Measurements from ENCODE around the gene SLC29A4. TPM values are rescaled to one million over a fixed set of nuclear protein-coding genes. Genes with fewer than 3 reads are reported as not detected.
A peak's percentile ranks its signal among the peaks of the same experiment; 100 is the strongest.
"Not testable (repeated sequence)": the region's sequence is repeated elsewhere in the genome, so short reads cannot be mapped to it uniquely, and the experiment has no call there.

Gene SLC29A4
- total and polyA plus RNA-seq, 4 donors = 0.13 to 2.2 (median 0.69) TPM

DNA sequence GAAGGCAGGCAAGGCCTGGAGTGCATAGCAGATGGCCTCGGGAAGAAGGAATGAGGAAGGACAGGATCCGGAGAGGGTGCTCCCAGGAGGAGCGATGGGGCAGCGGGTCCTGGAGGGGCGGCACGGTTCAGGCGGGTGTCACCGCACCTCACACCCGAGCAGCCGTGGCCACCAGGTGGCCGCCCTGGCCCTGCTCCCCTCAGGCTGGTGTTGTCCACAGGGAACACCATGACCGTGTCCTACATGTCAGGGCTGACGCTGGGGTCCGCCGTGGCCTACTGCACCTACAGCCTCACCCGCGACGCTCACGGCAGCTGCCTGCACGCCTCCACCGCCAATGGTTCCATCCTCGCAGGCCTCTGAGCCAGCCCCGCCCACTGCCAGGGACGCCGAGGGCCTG, 19.8 kb downstream of the SLC29A4 start:
- DNase-seq = no peak
- no peak overlapping the region for H3K27ac ChIP-seq (ENCODE audit: low read depth in 1 of 2, low read length in 2 of 2)
- no peak for ATAC-seq (ENCODE audit: low FRiP score)
- no peaks in the 10 kb centered on the region for H3K9me3 ChIP-seq (ENCODE audit: control insufficient read depth, low read length)
- H3K36me3 ChIP-seq (ENCODE audit: control insufficient read depth in 1 of 2, insufficient read depth in 2 of 2, low read length in 1 of 2) = peaks cover 0 to 2% of the 10 kb centered on the region in 2 donors
- intact Hi-C loops (cut with DNase I) = no loop called here
- H3K4me1 ChIP-seq (ENCODE audit: control insufficient read depth in 1 of 2, insufficient read depth in 2 of 2, low read length in 2 of 2) = no peaks in the 10 kb centered on the region
- H3K27me3 ChIP-seq (ENCODE audit: control insufficient read depth in 1 of 2, insufficient read depth in 2 of 2, low read length in 1 of 2) = no peaks in the 10 kb centered on the region
- H3K4me3 ChIP-seq (ENCODE audit: low read length in 2 of 2) = no peak overlapping the region
- 66 to 68% methylated on average over 25 of the region's 25 CpGs for WGBS, 2 donors

DNA sequence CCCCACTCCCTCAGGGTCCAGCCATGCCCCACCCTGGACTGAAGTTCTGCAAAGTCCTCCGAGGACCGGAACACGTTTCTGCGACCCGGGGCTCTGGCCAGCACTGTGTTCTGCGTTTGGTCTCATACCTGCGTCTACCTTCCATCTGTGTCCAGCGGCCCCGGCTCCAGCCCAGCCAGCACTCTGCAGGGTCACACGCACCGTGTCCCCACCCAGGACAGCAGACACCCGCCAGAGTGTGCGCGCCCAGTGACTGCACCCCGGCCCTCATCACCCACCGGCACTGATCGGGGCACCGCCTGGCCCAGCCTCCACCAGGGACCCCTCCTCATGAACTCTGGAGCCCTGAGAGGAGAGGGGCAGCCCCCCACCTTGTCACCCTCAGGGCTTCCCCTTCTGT, 20.3 kb downstream of the SLC29A4 start:
- Histone ChIP-seq H3K4me1 (ENCODE audit: control insufficient read depth in 1 of 2, insufficient read depth in 2 of 2, low read length in 2 of 2) (no peaks in the 10 kb centered on the region), H3K27me3 (ENCODE audit: control insufficient read depth in 1 of 2, insufficient read depth in 2 of 2, low read length in 1 of 2) (no peaks in the 10 kb centered on the region), H3K4me3 (ENCODE audit: low read length in 2 of 2) (no peak overlapping the region), H3K27ac (ENCODE audit: low read depth in 1 of 2, low read length in 2 of 2) (no peak overlapping the region), H3K36me3 (ENCODE audit: control insufficient read depth in 1 of 2, insufficient read depth in 2 of 2, low read length in 1 of 2) (peaks cover 0 to 5% of the 10 kb centered on the region in 2 donors), H3K9me3 (ENCODE audit: control insufficient read depth, low read length) (no peaks in the 10 kb centered on the region)
- WGBS, 2 donors = 77 to 81% methylated on average over 18 of the region's 18 CpGs
- no peak for ATAC-seq (ENCODE audit: low FRiP score)
- no peak for DNase-seq
- intact Hi-C loops (cut with DNase I) = no loop called here

- Histone ChIP-seq H3K27me3 (ENCODE audit: control insufficient read depth in 1 of 2, insufficient read depth in 2 of 2, low read length in 1 of 2) (no peaks in the 10 kb centered on the region), H3K9me3 (ENCODE audit: control insufficient read depth, low read length) (no peaks in the 10 kb centered on the region), H3K27ac (ENCODE audit: low read depth in 1 of 2, low read length in 2 of 2) (no peak overlapping the region), H3K36me3 (ENCODE audit: control insufficient read depth in 1 of 2, insufficient read depth in 2 of 2, low read length in 1 of 2) (peaks cover 0 to 8% of the 10 kb centered on the region in 2 donors), H3K4me1 (ENCODE audit: control insufficient read depth in 1 of 2, insufficient read depth in 2 of 2, low read length in 2 of 2) (no peaks in the 10 kb centered on the region), H3K4me3 (ENCODE audit: low read length in 2 of 2) (no peak overlapping the region)
- WGBS, 2 donors = 60 to 66% methylated on average over 35 of the region's 35 CpGs
- DNase-seq (no peak), ATAC-seq (ENCODE audit: low FRiP score) (no peak)
- intact Hi-C loops (cut with DNase I) = no loop called here
Observed at GRCh38 chr7:5303591-5304505, 21.1 kb downstream of the SLC29A4 start.

GRCh38 chr7:5305050-5305449, 22.3 kb downstream of the SLC29A4 start:
- DNase-seq; H3K27me3 ChIP-seq (ENCODE audit: control insufficient read depth in 1 of 2, insufficient read depth in 2 of 2, low read length in 1 of 2); intact Hi-C loops (cut with DNase I); H3K4me3 ChIP-seq (ENCODE audit: low read length in 2 of 2); H3K36me3 ChIP-seq (ENCODE audit: control insufficient read depth in 1 of 2, insufficient read depth in 2 of 2, low read length in 1 of 2); H3K4me1 ChIP-seq (ENCODE audit: control insufficient read depth in 1 of 2, insufficient read depth in 2 of 2, low read length in 2 of 2); H3K9me3 ChIP-seq (ENCODE audit: control insufficient read depth, low read length); ATAC-seq (ENCODE audit: low FRiP score); H3K27ac ChIP-seq (ENCODE audit: low read depth in 1 of 2, low read length in 2 of 2): not testable (repeated sequence)
- 89 to 90% methylated on average over 9 of the region's 9 CpGs for WGBS, 2 donors

DNA sequence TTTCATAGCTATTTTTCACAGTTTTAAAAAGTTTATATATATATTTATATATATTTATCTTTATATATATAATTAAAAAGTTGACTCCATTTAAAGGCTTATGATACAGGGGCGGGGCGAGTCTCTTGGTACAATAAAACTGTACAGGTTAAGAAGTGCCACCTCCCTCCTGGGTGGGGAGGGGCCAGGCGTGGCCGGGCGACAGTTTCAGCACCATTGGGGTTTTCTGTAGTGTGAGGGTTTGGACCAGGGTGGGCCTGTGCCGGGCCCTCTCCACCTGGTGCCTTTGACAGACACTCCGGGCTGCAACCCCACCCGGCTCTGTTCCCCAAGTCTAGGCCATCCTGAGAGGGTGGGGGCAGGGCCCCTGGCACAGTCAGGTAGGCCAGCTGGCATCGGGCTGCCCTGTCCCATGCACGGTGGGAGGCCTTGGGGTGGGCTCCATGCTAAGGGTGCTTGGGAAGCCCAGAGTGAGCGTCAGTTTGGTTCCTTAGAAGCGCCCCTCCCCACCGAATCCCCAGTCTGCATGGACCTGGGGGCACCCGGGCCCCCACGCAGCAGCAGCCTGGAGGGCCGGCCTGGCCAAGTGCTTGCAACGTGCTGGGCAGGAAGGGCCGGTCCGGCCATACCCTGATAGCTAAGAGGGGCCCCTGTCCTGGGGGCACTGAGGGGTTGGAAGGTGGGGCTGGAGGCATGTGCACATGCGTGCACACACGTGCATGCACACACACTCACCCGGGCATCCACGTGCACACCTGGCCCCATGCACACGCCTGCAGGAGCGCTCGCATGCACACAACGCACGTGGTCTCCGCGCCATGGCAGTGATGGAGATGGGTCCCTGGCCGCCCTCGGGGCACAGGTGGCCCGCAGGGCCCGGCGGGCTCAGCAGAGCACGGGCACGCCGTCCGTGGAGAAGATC, 24.7 kb downstream of the SLC29A4 start:
- 89 to 90% methylated on average over 34 to 39 of the region's 39 CpGs for WGBS, 2 donors
- intact Hi-C loops (cut with DNase I); H3K9me3 ChIP-seq (ENCODE audit: control insufficient read depth, low read length); H3K4me1 ChIP-seq (ENCODE audit: control insufficient read depth in 1 of 2, insufficient read depth in 2 of 2, low read length in 2 of 2); DNase-seq; H3K27me3 ChIP-seq (ENCODE audit: control insufficient read depth in 1 of 2, insufficient read depth in 2 of 2, low read length in 1 of 2); H3K27ac ChIP-seq (ENCODE audit: low read depth in 1 of 2, low read length in 2 of 2); H3K4me3 ChIP-seq (ENCODE audit: low read length in 2 of 2): not testable (repeated sequence)
- H3K36me3 ChIP-seq (ENCODE audit: control insufficient read depth in 1 of 2, insufficient read depth in 2 of 2, low read length in 1 of 2) = peaks cover 0 to 13% of the 10 kb centered on the region in 2 donors
- peak; percentile 3 for ATAC-seq (ENCODE audit: low FRiP score)

GRCh38 chr7:5309146-5309545, 26.4 kb downstream of the SLC29A4 start:
- Histone ChIP-seq H3K9me3 (ENCODE audit: control insufficient read depth, low read length) (no peaks in the 10 kb centered on the region), H3K27ac (ENCODE audit: low read depth in 1 of 2, low read length in 2 of 2) (no peak overlapping the region), H3K4me1 (ENCODE audit: control insufficient read depth in 1 of 2, insufficient read depth in 2 of 2, low read length in 2 of 2) (no peaks in the 10 kb centered on the region), H3K27me3 (ENCODE audit: control insufficient read depth in 1 of 2, insufficient read depth in 2 of 2, low read length in 1 of 2) (no peaks in the 10 kb centered on the region), H3K4me3 (ENCODE audit: low read length in 2 of 2) (no peak overlapping the region), H3K36me3 (ENCODE audit: control insufficient read depth in 1 of 2, insufficient read depth in 2 of 2, low read length in 1 of 2) (peaks cover 0 to 13% of the 10 kb centered on the region in 2 donors)
- ATAC-seq (ENCODE audit: low FRiP score) (no peak), DNase-seq (no peak)
- 93 to 94% methylated on average over 25 of the region's 25 CpGs for WGBS, 2 donors
- intact Hi-C loops (cut with DNase I) = no loop called here

DNA sequence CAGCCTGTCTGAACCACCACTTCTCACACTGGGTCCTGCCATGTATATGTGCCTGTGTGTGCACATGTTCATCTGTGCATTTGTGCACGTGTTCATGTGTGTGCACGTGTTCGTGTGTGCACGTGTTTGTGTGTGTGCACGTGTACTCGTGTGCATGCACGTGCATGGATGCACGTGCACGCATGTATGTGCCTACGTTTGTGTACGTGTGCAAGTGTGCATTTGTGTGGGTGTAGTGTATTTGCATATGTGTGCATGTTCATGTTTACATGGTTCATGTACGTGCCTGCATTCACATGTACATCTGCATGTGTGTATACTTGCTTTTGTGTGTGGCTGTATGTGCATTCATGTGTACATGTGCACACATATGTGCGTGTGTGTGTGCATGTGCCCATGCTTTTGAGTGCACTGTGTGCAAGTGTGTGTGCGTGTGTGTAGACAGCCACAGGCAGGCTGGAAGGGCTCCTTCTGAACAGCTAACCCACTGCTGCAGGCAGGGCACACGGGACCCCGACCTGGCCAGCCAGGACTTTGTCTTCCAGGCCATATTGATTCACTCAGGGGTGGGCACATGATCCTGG, 28.2 kb downstream of the SLC29A4 start:
- Histone ChIP-seq H3K27me3 (ENCODE audit: control insufficient read depth in 1 of 2, insufficient read depth in 2 of 2, low read length in 1 of 2) (no peaks in the 10 kb centered on the region), H3K4me1 (ENCODE audit: control insufficient read depth in 1 of 2, insufficient read depth in 2 of 2, low read length in 2 of 2) (no peaks in the 10 kb centered on the region), H3K9me3 (ENCODE audit: control insufficient read depth, low read length) (no peaks in the 10 kb centered on the region), H3K27ac (ENCODE audit: low read depth in 1 of 2, low read length in 2 of 2) (no peak overlapping the region), H3K4me3 (ENCODE audit: low read length in 2 of 2) (no peak overlapping the region), H3K36me3 (ENCODE audit: control insufficient read depth in 1 of 2, insufficient read depth in 2 of 2, low read length in 1 of 2) (peaks cover 0 to 14% of the 10 kb centered on the region in 2 donors)
- 88 to 92% methylated on average over 16 of the region's 16 CpGs for WGBS, 2 donors
- ATAC-seq (ENCODE audit: low FRiP score) (no peak), DNase-seq (no peak)
- intact Hi-C loops (cut with DNase I) = no loop called here

GRCh38 chr7:5312276-5313070, 29.7 kb downstream of the SLC29A4 start:
- H3K4me3 ChIP-seq (ENCODE audit: low read length in 2 of 2); H3K9me3 ChIP-seq (ENCODE audit: control insufficient read depth, low read length); H3K27me3 ChIP-seq (ENCODE audit: control insufficient read depth in 1 of 2, insufficient read depth in 2 of 2, low read length in 1 of 2); ATAC-seq (ENCODE audit: low FRiP score); DNase-seq; H3K4me1 ChIP-seq (ENCODE audit: control insufficient read depth in 1 of 2, insufficient read depth in 2 of 2, low read length in 2 of 2); H3K27ac ChIP-seq (ENCODE audit: low read depth in 1 of 2, low read length in 2 of 2); intact Hi-C loops (cut with DNase I): not testable (repeated sequence)
- H3K36me3 ChIP-seq (ENCODE audit: control insufficient read depth in 1 of 2, insufficient read depth in 2 of 2, low read length in 1 of 2) = peaks cover 0 to 13% of the 10 kb centered on the region in 2 donors
- 92% methylated on average over 33 to 40 of the region's 46 CpGs for WGBS, 2 donors
